ENCODE results near the gene WRAP53. TPM values are rescaled to one million over a fixed set of nuclear protein-coding genes. Genes with fewer than 3 reads are reported as not detected.

WRAP53 gene
- total RNA-seq, 4 donors from 2014 or later = 3.5 to 6.8 (median 4.3) TPM

DNA sequence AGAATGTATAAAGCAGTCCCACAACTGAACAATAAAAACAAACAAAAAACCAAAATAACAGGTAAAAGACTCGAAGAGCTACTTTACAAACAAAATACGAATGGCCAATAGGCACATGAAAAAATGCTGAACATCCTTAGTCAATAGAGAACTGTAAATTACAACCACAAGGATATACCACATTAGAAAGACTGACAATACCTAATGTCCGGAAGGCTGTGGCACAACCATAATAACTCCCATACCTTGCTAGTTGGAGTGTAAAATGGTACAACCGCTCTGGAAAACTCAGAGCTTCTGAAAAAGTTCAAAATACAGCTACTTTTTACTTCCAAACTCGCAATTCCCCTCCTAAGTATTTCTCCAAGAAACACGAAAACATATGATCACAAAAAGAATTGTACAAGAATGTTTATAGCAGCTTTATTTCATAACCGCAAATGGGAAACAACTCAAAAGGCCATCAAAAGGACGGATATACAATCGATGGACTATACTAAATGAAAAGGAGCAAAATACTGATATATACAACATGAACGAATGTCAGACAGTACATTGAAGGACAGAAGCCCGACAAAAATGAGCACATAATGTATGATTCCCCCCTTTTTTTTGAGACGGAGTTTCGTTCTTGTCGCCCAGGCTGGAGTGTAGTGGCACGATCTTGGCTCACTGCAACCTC, 3.3 kb upstream of the WRAP53 start:
- DNase-seq (ENCODE audit: low spot score) = no peak
- TF ChIP-seq, protein P1, sequence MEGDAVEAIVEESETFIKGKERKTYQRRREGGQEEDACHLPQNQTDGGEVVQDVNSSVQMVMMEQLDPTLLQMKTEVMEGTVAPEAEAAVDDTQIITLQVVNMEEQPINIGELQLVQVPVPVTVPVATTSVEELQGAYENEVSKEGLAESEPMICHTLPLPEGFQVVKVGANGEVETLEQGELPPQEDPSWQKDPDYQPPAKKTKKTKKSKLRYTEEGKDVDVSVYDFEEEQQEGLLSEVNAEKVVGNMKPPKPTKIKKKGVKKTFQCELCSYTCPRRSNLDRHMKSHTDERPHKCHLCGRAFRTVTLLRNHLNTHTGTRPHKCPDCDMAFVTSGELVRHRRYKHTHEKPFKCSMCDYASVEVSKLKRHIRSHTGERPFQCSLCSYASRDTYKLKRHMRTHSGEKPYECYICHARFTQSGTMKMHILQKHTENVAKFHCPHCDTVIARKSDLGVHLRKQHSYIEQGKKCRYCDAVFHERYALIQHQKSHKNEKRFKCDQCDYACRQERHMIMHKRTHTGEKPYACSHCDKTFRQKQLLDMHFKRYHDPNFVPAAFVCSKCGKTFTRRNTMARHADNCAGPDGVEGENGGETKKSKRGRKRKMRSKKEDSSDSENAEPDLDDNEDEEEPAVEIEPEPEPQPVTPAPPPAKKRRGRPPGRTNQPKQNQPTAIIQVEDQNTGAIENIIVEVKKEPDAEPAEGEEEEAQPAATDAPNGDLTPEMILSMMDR (IDR thresholded peaks at IDR 0.05) = no peak
- no peak for ATAC-seq (ENCODE audit: low FRiP score)

DNA sequence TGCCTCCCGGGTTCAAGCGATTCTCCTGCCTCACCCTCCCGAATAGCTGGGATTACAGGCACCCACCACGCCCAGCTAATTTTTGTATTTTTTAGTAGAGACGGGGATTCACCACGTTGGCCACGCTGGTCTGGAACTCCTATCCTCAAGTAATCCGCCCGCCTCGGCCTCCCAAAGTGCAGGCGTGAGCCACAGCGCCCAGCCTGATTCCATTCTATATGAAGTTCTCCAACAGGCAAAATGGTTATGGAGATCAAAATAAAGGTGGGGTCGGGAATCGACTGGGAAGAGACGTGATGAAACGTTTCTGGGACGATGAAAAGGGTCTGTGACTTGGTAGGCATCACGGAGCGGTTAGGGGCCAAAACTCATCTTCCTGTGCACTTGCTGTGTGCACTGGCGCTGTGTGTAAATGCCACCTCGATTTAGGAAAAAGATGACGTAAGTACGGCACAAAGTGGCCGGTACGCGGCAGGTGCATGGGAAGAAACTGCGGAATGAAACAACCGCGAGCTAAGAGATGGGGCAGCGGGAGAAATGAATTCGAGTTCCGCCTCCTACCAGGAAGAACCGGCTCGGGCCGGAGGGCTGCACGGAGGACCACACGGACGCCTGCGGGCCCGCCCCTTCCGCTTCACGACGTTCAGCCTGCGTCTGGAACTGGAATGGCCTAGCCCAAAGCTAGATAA, 2.6 kb upstream of the WRAP53 start:
- ATAC-seq (ENCODE audit: low FRiP score) (peak; percentile 71), DNase-seq (ENCODE audit: low spot score) (peak; percentile 67)
- TF ChIP-seq, protein P1 (IDR thresholded peaks at IDR 0.05) = no peak

DNA sequence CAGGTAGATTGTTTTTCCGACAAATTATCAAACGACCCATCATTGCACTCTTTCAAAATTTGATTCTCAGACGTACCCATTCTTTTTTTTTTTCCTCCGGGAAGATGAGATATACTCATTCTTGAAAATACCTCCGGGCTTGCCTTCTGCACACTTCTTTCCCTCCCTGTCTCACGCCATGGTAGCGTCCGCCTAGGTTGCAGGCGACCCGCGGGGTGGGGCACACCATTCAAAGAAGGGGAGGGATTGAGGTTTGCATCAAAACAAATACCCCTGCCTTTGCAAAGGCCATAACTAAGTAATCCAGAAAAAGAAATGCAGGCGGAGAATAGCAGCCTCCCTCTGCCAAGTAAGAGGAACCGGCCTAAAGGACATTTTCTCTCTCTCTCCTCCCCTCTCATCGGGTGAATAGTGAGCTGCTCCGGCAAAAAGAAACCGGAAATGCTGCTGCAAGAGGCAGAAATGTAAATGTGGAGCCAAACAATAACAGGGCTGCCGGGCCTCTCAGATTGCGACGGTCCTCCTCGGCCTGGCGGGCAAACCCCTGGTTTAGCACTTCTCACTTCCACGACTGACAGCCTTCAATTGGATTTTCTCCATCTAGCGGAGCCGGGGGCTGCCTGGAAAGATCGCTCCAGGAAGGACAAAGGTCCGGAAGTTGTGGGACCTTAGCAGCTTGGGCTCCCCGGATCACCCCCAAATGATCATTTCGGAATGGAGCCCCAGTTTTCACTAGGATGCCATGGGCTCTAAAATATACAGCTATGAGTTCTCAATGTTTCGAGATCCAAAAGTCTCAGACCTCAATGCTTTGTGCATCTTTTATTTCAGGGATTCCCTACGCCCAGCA, 1.8 kb upstream of the WRAP53 start:
- TF ChIP-seq, protein P1 (IDR thresholded peaks at IDR 0.05) = no peak
- DNase-seq (ENCODE audit: low spot score) (no peak), ATAC-seq (ENCODE audit: low FRiP score) (peak; percentile 56)

DNA sequence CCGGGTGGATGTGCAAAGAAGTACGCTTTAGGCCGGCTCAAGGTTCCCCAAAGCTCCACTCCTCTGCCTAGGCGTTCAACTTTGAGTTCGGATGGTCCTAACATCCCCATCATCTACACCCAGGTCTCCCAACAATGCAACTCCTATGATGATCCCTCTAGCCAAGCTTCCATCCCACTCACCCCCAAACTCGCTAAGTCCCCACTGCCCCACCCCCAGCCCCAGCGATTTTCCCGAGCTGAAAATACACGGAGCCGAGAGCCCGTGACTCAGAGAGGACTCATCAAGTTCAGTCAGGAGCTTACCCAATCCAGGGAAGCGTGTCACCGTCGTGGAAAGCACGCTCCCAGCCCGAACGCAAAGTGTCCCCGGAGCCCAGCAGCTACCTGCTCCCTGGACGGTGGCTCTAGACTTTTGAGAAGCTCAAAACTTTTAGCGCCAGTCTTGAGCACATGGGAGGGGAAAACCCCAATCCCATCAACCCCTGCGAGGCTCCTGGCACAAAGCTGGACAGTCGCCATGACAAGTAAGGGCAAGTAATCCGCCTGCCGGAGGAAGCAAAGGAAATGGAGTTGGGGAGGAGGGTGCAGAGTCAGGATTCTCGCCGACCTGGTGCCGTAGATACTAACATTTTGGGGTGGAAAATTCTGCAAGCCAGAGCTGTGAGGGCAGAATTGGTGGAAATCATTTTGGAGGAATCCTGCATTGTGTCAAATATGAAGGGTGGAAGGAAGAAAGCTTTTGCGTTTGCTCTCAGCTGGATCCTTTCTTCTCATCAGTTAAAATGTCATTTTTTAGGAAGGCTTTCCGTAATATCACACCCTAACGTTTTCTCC, 987 bp upstream of the WRAP53 start, which contains the start of gene TP53:
TSS of gene TP53 (minus strand) at position 419 of the 836 bp plus-strand sequence. CDS start 10,896 bp downstream, outside the sequence.
- DNase-seq (ENCODE audit: low spot score) = peak; percentile 72
- ATAC-seq (ENCODE audit: low FRiP score) = peak; percentile 53
- TF ChIP-seq, protein P1 (IDR thresholded peaks at IDR 0.05) = no peak

DNA sequence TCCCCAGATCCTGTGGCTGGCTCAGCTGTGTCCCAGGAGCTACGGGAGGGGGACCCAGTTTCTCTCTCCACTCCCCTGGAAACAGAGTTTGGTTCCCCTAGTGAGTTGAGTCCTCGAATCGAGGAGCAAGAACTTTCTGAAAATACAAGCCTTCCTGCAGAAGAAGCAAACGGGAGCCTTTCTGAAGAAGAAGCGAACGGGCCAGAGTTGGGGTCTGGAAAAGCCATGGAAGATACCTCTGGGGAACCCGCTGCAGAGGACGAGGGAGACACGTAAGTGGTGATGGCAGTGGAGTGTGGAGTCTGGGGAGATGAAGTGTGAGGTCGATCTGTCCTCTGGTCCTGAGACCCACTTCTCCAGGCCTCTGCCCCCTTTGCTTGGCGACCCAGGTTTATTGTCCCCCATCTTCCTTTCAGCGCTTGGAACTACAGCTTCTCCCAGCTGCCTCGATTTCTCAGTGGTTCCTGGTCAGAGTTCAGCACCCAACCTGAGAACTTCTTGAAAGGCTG, 585 bp downstream of the WRAP53 start:
- ATAC-seq (ENCODE audit: low FRiP score) = no peak
- DNase-seq (ENCODE audit: low spot score) = no peak
- TF ChIP-seq, protein P1 (IDR thresholded peaks at IDR 0.05) = no peak

DNA sequence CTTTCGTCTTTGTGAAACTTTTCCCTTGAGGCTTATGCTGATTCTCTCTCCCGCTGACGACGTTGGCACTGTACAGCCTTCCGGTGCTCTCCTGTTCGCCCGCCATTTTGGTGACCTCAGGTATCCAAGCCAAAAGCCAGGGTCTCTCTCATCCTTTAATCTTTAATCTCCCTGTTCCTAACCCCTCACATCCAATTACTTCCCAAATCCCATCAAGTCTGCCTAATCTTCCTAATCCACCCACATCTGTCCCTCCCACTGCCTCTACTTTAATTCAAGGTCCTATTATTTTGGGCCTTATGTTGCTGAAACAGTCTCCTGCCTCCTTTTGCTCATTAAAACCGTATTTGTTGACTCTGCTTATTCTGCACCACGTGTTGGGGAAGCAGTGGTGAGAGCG, 7.3 kb downstream of the WRAP53 start:
- no peak for DNase-seq (ENCODE audit: low spot score)
- no peak for ATAC-seq (ENCODE audit: low FRiP score)
- TF ChIP-seq, protein P1 (IDR thresholded peaks at IDR 0.05) = no peak
